Hepatocyte (in vitro differentiated cells): ENCODE results near the gene ZNF239. TPM values are rescaled to one million over a fixed set of nuclear protein-coding genes. Genes with fewer than 3 reads are reported as not detected.

Source experiments
- DNase-seq: peaks from one replicate; pipeline ENCODE4 v3.0.0-alpha.2; 2016; ENCODE audit warnings: low spot score
- H2AFZ ChIP-seq: fragments of 200-600 bp; sonication (generic); 2 replicates; pipeline ENCODE4 v1.6.0; 2016; ENCODE audit warnings: antibody characterized with exemption, mild to moderate bottlenecking
- H3K27ac ChIP-seq: fragments of 200-600 bp; sonication (generic); 2 replicates; pipeline ENCODE4 v1.5.1; 2016; ENCODE audit warnings: mild to moderate bottlenecking
- H3K27me3 ChIP-seq: fragments of 200-600 bp; sonication (generic); 2 replicates; pipeline ENCODE4 v1.6.1; 2016
- H3K36me3 ChIP-seq: fragments of 200-600 bp; sonication (generic); replicated peaks from 2 replicates; pipeline ENCODE4 v1.5.1; 2016; ENCODE audit warnings: low read depth; ENCODE audit not compliant: insufficient read depth
- H3K4me1 ChIP-seq: fragments of 200-600 bp; sonication (generic); 2 replicates; pipeline ENCODE4 v1.5.1; 2016; ENCODE audit warnings: mild to moderate bottlenecking, moderate library complexity; ENCODE audit not compliant: insufficient read depth
- H3K4me2 ChIP-seq: fragments of 200-600 bp; sonication (generic); 2 replicates; pipeline ENCODE4 v1.6.0; 2016
- H3K4me3 ChIP-seq: fragments of 200-600 bp; sonication (generic); 2 replicates; pipeline ENCODE4 v1.5.1; 2016; ENCODE audit warnings: mild to moderate bottlenecking
- H3K79me2 ChIP-seq: fragments of 200-600 bp; sonication (generic); 2 replicates; pipeline ENCODE4 v1.6.0; 2017; ENCODE audit warnings: mild to moderate bottlenecking
- H3K9me2 ChIP-seq: fragments of 200-600 bp; sonication (generic); replicated peaks from 2 replicates; pipeline ENCODE4 v1.6.0; 2017; ENCODE audit warnings: mild to moderate bottlenecking; ENCODE audit not compliant: insufficient read depth
- H3K9me3 ChIP-seq: fragments of 200-600 bp; sonication (generic); 2 replicates; pipeline ENCODE4 v1.5.1; 2016; ENCODE audit warnings: low read depth, mild to moderate bottlenecking
- H4K20me1 ChIP-seq: fragments of 200-600 bp; sonication (generic); 2 replicates; pipeline ENCODE4 v1.6.0; 2016; ENCODE audit warnings: mild to moderate bottlenecking; ENCODE audit not compliant: insufficient read depth, poor library complexity, severe bottlenecking
- CTCF ChIP-seq: fragments of 200-600 bp; sonication (generic); IDR thresholded peaks from 2 replicates; pipeline ENCODE4 v1.5.1; 2016; ENCODE audit warnings: antibody characterized with exemption, mild to moderate bottlenecking; ENCODE audit not compliant: poor library complexity
- EZH2 ChIP-seq: fragments of 200-600 bp; sonication (generic); IDR thresholded peaks from 2 replicates; pipeline ENCODE4 v1.6.1; 2016; ENCODE audit warnings: antibody characterized with exemption, mild to moderate bottlenecking, borderline replicate concordance
- EZH2phosphoT487 ChIP-seq: fragments of 200-600 bp; sonication (generic); IDR thresholded peaks from one replicate; pipeline ENCODE4 v1.6.1; 2018; ENCODE audit warnings: antibody characterized with exemption, mild to moderate bottlenecking, low read depth, moderate library complexity; ENCODE audit not compliant: unreplicated experiment, severe bottlenecking
- WGBS: methylation state at CpG from one replicate; pipeline ENCODE4 v1.1.6; 2016; ENCODE audit warnings: low lambda C conversion rate; ENCODE audit errors: missing lambda C conversion rate; 5-methylcytosine and 5-hydroxymethylcytosine counted together
- polyA plus RNA-seq: library from polyadenylated mRNA; unstranded; fragments of >200 nt; fragmentation: Nextera tagmentation; extraction: Ambion mirVana; gene quantifications from 2 replicates; pipeline ENCODE4 v1.2.1, GENCODE V29; 2016
- total RNA-seq: library from RNA; depleted of rRNA; stranded (reverse); fragments of >200 nt; gene quantifications from 2 replicates; pipeline ENCODE4 v1.2.3, GENCODE V29; 2014

ZNF239 gene
- total and polyA plus RNA-seq, 2 experiments from 2014 or later, result 4.3 to 5.8 TPM

GRCh38 chr10:43585981-43586729, 11.7 kb upstream of the ZNF239 start:
- Histone ChIP-seq H3K36me3 (no peaks in the 10 kb centered on the region), H3K9me2 (no peaks in the 10 kb centered on the region), H3K4me3 (no peak overlapping the region), H3K4me2 (peak overlapping the region; percentile 8), H3K27me3 (no peaks in the 10 kb centered on the region), H3K9me3 (no peaks in the 10 kb centered on the region), H3K79me2 (no peaks in the 10 kb centered on the region), H2AFZ (peak overlapping the region; percentile 3), H4K20me1 (no peaks in the 10 kb centered on the region), H3K27ac (peak overlapping the region; percentile 89), H3K4me1 (peaks cover 7% of the 10 kb centered on the region)
- WGBS, result 69% methylated on average over 9 of the region's 9 CpGs
- TF ChIP-seq CTCF, result no peak
- no peak for TF ChIP-seq EZH2phosphoT487
- no peak for TF ChIP-seq EZH2
- DNase-seq, result peak; percentile 41

- no peak overlapping the region for H3K4me2 ChIP-seq
- no peaks in the 10 kb centered on the region for H3K9me3 ChIP-seq
Observed at GRCh38 chr10:43585046-43585445, 10.6 kb upstream of the ZNF239 start.

DNA sequence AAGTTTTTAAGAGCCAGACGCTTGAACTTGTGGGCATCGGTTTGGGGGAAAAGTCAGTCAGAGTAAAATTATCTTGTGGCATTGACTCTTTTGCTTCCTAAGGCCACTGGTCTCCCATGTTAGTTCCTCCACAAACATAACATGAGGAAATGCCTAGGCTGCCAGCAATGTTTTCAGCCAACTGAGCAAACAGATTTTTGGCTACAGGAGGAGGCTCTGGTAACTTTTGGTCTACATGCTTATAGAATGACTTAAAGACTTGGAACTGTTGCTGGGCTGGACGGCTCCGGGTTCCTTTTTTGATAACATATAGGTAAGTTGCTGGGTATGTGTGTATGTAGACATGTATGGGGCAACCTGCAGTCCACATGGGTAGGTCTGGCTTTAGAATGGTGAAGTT, 9.6 kb upstream of the ZNF239 start:
- no peaks in the 10 kb centered on the region for H3K36me3 ChIP-seq
- H3K4me3 ChIP-seq, result no peak overlapping the region
- H4K20me1 ChIP-seq, result no peaks in the 10 kb centered on the region
- H3K9me3 ChIP-seq, result no peaks in the 10 kb centered on the region
- 69% methylated on average over 4 of the region's 4 CpGs for WGBS
- peaks cover 7% of the 10 kb centered on the region for H3K4me1 ChIP-seq
- no peaks in the 10 kb centered on the region for H3K79me2 ChIP-seq
- no peak for DNase-seq
- no peak for TF ChIP-seq EZH2phosphoT487
- no peak for TF ChIP-seq CTCF
- TF ChIP-seq EZH2, result no peak
- H3K4me2 ChIP-seq, result no peak overlapping the region
- no peaks in the 10 kb centered on the region for H3K27me3 ChIP-seq
- H2AFZ ChIP-seq, result no peak overlapping the region
- no peaks in the 10 kb centered on the region for H3K9me2 ChIP-seq
- H3K27ac ChIP-seq, result no peak overlapping the region

More at GRCh38 chr10:43585046-43585445, 10.6 kb upstream of the ZNF239 start:
- Histone ChIP-seq H3K4me3 (no peak overlapping the region), H2AFZ (no peak overlapping the region), H3K27ac (peak overlapping the region; percentile 89), H3K4me1 (peaks cover 7% of the 10 kb centered on the region), H3K27me3 (no peaks in the 10 kb centered on the region), H3K9me2 (no peaks in the 10 kb centered on the region), H3K36me3 (no peaks in the 10 kb centered on the region), H4K20me1 (no peaks in the 10 kb centered on the region), H3K79me2 (no peaks in the 10 kb centered on the region)
- WGBS, result 88% methylated on average over 5 of the region's 5 CpGs
- TF ChIP-seq EZH2, result no peak
- no peak for TF ChIP-seq EZH2phosphoT487
- TF ChIP-seq CTCF, result no peak
- no peak for DNase-seq
